Measurements from ENCODE around the gene CNKSR3. TPM values are rescaled to one million over a fixed set of nuclear protein-coding genes. Genes with fewer than 3 reads are reported as not detected.

CNKSR3 gene
- total RNA-seq, 6 donors from 2014 or later = 2.1 to 14.3 (median 7.5) TPM

DNA sequence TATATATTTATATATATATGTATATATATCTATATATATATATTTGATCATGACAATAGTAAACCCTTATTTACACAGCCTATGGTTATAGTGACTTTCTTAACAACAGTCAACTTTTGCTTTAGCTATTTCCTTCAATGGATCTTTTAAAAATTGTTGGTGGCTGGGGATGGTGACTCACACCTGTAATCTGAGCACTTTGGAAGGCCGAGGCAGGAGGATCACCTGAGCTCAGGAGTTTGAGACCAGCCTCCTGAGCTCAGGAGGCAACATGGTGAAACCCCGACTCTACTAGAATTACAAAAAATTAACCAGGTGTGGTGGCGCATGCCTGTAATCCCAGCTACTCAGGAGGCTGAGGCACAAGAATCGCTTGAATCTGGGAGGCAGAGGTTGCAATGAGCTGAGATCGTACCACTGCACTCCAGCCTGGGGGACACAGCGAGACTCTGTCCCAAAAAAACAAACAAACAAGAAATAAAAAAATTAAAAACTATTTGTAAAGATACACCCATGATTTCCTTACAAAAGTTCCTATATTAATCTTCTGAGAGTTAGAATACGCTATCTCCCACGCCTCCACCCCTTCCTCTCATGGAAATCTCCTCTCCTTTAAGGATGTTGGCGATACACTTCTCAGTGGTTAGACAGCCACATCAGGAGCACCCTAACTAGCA is 29.2 kb upstream of the CNKSR3 start:
- Histone ChIP-seq H3K9me3 (no peaks in the 10 kb centered on the region), H3K4me1 (no peaks in the 10 kb centered on the region), H3K4me3 (no peak overlapping the region), H3K27me3 (no peaks in the 10 kb centered on the region), H3K36me3 (no peaks in the 10 kb centered on the region), H3K27ac (no peak overlapping the region)
- no peak for TF ChIP-seq POLR2A (IDR thresholded peaks at IDR 0.05)
- DNase-seq = no peak
- 92 to 96% methylated on average over 9 of the region's 9 CpGs for WGBS, 2 donors
- no peak for ATAC-seq (ENCODE audit: low FRiP score in 2 of 2)

DNA sequence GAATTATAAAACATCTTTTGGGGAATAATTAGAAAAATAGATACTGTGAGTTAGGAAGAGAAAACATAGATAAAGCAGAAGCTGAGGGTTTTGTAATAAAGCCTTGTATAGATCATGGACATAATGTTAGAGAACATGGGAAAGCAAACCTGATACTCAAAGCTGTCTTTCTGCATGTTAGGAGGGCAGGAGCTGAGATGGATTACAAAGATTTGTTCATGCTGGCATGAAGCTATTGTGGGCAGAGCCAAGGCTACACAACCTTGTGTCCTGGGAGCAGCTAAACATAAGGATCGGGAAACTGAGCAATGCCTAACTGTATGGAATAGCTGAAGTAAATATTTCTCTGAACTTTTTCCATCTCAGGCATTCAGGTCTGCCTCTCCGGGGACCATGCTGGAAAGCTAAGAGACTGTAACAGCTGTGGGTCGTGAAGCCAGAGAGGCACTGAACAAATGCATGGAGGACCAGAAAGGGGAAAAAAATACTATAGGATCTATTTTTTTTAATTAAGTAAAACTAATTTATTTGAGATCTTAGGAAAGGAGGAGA is 28.2 kb upstream of the CNKSR3 start:
- WGBS, 2 donors = 89 to 91% methylated on average over 3 of the region's 3 CpGs
- Histone ChIP-seq H3K27ac (no peak overlapping the region), H3K9me3 (no peaks in the 10 kb centered on the region), H3K4me3 (no peak overlapping the region), H3K4me1 (no peaks in the 10 kb centered on the region), H3K36me3 (no peaks in the 10 kb centered on the region), H3K27me3 (no peaks in the 10 kb centered on the region)
- no peak for DNase-seq
- no peak for TF ChIP-seq EP300 (IDR thresholded peaks at IDR 0.05)
- no peak for TF ChIP-seq POLR2AphosphoS5 (IDR thresholded peaks at IDR 0.05)
- ATAC-seq (ENCODE audit: low FRiP score in 2 of 2) = no peak

DNA sequence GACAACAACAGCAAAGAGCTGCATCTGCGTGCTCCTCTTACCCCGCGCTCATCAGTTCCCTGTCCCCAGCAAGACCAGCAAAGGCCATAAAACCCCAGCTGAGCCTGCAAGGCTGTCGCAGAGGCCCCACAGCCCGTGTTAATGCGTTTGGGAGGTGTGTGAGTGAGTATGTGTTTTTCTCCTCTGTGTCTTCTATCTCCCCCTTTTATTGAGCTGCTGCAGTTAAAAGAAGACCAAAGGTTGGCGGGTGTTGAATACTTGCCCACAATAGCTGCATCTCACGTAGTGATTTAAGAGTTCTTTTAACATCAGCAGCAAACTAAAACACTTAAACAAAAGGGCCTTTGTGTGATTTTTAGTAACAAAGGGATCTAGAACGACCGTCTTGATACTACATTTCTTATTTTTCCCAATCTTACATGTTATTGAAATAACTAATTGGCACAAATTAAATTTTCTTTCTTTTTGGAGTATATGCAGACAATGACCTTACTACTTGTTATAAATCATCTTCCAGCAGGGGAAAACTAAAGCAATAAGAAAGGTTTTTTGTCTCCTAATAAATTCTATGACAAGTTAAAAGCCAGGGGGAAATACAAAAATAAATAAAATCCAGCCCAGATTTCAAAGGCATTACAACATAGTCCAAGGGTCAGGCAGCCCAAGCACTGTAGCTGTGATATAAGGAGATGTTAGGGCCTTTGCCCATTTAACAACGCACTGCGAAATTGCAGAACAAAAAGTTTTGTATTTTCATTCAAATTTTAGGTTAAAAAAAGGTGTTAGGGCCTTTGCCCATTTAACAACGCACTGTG is 27.2 kb upstream of the CNKSR3 start:
- 91 to 96% methylated on average over 13 of the region's 13 CpGs for WGBS, 2 donors
- ATAC-seq (ENCODE audit: low FRiP score in 2 of 2) = no peak

DNA sequence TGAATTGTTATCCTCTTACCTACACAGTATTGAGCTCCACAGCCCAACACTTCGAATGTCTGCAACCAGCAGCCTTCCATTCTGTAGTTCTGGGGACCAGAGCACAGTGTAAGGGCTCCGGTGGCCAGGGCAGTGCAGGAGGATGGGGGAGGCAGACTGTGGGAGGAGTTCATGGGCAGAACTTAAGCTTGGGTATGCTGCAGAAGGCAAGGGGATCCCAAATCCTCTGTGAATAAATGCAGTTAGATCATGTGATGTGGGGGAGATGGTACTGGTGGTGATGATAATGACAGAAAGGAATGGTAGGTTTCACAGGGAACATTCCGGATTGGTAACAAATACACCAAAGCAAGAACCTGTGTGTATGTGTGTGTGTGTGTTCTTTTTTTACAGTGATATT is 26.5 kb upstream of the CNKSR3 start:
- TF ChIP-seq POLR2AphosphoS5 (IDR thresholded peaks at IDR 0.05) (no peak), EP300 (IDR thresholded peaks at IDR 0.05) (no peak), POLR2A (IDR thresholded peaks at IDR 0.05) (no peak)
- TF ChIP-seq, protein P1, sequence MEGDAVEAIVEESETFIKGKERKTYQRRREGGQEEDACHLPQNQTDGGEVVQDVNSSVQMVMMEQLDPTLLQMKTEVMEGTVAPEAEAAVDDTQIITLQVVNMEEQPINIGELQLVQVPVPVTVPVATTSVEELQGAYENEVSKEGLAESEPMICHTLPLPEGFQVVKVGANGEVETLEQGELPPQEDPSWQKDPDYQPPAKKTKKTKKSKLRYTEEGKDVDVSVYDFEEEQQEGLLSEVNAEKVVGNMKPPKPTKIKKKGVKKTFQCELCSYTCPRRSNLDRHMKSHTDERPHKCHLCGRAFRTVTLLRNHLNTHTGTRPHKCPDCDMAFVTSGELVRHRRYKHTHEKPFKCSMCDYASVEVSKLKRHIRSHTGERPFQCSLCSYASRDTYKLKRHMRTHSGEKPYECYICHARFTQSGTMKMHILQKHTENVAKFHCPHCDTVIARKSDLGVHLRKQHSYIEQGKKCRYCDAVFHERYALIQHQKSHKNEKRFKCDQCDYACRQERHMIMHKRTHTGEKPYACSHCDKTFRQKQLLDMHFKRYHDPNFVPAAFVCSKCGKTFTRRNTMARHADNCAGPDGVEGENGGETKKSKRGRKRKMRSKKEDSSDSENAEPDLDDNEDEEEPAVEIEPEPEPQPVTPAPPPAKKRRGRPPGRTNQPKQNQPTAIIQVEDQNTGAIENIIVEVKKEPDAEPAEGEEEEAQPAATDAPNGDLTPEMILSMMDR (IDR thresholded peaks at IDR 0.05) = no peak
- H3K27ac ChIP-seq = no peak overlapping the region
- H3K4me3 ChIP-seq = no peak overlapping the region
- H3K4me1 ChIP-seq = no peaks in the 10 kb centered on the region
- 87 to 91% methylated on average over 3 of the region's 3 CpGs for WGBS, 2 donors
- no peak for DNase-seq
- H3K36me3 ChIP-seq = no peaks in the 10 kb centered on the region
- no peaks in the 10 kb centered on the region for H3K9me3 ChIP-seq
- no peak for ATAC-seq (ENCODE audit: low FRiP score in 2 of 2)
- H3K27me3 ChIP-seq = no peaks in the 10 kb centered on the region

More for the DNA sequence above, 27.2 kb upstream of the CNKSR3 start:
- no peaks in the 10 kb centered on the region for H3K4me1 ChIP-seq
- H3K36me3 ChIP-seq = no peaks in the 10 kb centered on the region
- DNase-seq = no peak
- no peak overlapping the region for H3K4me3 ChIP-seq
- H3K27ac ChIP-seq = no peak overlapping the region
- TF ChIP-seq POLR2A (IDR thresholded peaks at IDR 0.05) (no peak), POLR2AphosphoS5 (IDR thresholded peaks at IDR 0.05) (no peak), EP300 (IDR thresholded peaks at IDR 0.05) (no peak)
- TF ChIP-seq, protein P1 (IDR thresholded peaks at IDR 0.05) = no peak
- no peaks in the 10 kb centered on the region for H3K9me3 ChIP-seq
- H3K27me3 ChIP-seq = no peaks in the 10 kb centered on the region

DNA sequence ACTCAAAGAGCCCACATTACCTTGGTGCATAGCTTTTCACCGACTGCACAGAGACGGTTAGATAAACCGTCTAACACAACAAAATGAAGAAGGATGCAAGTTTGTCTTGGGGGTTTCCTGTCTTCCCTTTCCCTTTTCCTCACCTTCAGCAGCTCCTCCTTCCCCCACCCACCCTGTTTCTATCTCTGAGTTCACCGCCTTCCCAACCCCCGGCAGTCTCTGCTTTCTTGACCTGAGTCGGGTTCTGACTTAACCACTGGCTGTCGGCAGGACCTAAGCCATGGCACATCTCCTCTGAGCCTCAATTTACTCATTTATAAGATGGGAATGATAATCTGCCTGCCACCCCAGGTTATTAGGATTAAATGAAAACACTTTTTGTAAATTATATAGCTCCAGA is 25.8 kb upstream of the CNKSR3 start:
- Histone ChIP-seq H3K27me3 (no peaks in the 10 kb centered on the region), H3K36me3 (no peaks in the 10 kb centered on the region), H3K9me3 (no peaks in the 10 kb centered on the region), H3K4me1 (no peaks in the 10 kb centered on the region), H3K4me3 (no peak overlapping the region), H3K27ac (no peak overlapping the region)
- ATAC-seq (ENCODE audit: low FRiP score in 2 of 2) (no peak), DNase-seq (no peak)
- WGBS, 2 donors = 86 to 88% methylated on average over 7 of the region's 7 CpGs
- no peak for TF ChIP-seq EP300 (IDR thresholded peaks at IDR 0.05)
- TF ChIP-seq, protein P1 (IDR thresholded peaks at IDR 0.05) = no peak
- TF ChIP-seq POLR2AphosphoS5 (IDR thresholded peaks at IDR 0.05) = no peak
- no peak for TF ChIP-seq POLR2A (IDR thresholded peaks at IDR 0.05)
